ENCODE measurements around the gene GPATCH11.

- TF ChIP-seq CTCF (IDR thresholded peaks at IDR 0.05) = no peak
- no peak for TF ChIP-seq POLR2A (IDR thresholded peaks at IDR 0.05)
- no peak for TF ChIP-seq POLR2AphosphoS5 (IDR thresholded peaks at IDR 0.05)
- TF ChIP-seq EP300 (IDR thresholded peaks at IDR 0.05) = no peak
Observed at GRCh38 chr2:37142546-37142945, 58.2 kb downstream of the GPATCH11 start.

Data from stomach (tissue), 4 donors.